Measurements from ENCODE around the gene TMEM45B.
"Not testable (repeated sequence)": the region's sequence is repeated elsewhere in the genome, so short reads cannot be mapped to it uniquely, and the experiment has no call there.

TMEM45B gene

GRCh38 chr11:129800655-129801054, 15.0 kb upstream of the TMEM45B start:
- TF ChIP-seq, protein P1, sequence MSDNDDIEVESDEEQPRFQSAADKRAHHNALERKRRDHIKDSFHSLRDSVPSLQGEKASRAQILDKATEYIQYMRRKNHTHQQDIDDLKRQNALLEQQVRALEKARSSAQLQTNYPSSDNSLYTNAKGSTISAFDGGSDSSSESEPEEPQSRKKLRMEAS (IDR thresholded peaks at IDR 0.05; ENCODE audit: low read depth, low read length), result no peak
- TF ChIP-seq MYC (IDR thresholded peaks at IDR 0.05; ENCODE audit: low read depth, low read length) (no peak), POLR2A (IDR thresholded peaks at IDR 0.05; ENCODE audit: extremely low read depth, insufficient read length) (no peak)
- TF ChIP-seq, protein P2, sequence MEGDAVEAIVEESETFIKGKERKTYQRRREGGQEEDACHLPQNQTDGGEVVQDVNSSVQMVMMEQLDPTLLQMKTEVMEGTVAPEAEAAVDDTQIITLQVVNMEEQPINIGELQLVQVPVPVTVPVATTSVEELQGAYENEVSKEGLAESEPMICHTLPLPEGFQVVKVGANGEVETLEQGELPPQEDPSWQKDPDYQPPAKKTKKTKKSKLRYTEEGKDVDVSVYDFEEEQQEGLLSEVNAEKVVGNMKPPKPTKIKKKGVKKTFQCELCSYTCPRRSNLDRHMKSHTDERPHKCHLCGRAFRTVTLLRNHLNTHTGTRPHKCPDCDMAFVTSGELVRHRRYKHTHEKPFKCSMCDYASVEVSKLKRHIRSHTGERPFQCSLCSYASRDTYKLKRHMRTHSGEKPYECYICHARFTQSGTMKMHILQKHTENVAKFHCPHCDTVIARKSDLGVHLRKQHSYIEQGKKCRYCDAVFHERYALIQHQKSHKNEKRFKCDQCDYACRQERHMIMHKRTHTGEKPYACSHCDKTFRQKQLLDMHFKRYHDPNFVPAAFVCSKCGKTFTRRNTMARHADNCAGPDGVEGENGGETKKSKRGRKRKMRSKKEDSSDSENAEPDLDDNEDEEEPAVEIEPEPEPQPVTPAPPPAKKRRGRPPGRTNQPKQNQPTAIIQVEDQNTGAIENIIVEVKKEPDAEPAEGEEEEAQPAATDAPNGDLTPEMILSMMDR (IDR thresholded peaks at IDR 0.05; ENCODE audit: low read depth, low read length), result no peak
- H3K4me3 ChIP-seq (ENCODE audit: low read depth, low read length), result no peak overlapping the region
- DNase-seq (ENCODE audit: low read depth), result no peak

- DNase-seq (ENCODE audit: low read depth), result no peak
- TF ChIP-seq, protein P1 (IDR thresholded peaks at IDR 0.05; ENCODE audit: low read depth, low read length), result no peak
- TF ChIP-seq MYC (IDR thresholded peaks at IDR 0.05; ENCODE audit: low read depth, low read length) (no peak), POLR2A (IDR thresholded peaks at IDR 0.05; ENCODE audit: extremely low read depth, insufficient read length) (no peak)
- TF ChIP-seq, protein P2 (IDR thresholded peaks at IDR 0.05; ENCODE audit: low read depth, low read length), result no peak
- no peak overlapping the region for H3K4me3 ChIP-seq (ENCODE audit: low read depth, low read length)
Measured at GRCh38 chr11:129803533-129803932, 12.1 kb upstream of the TMEM45B start.

- no peak for DNase-seq (ENCODE audit: low read depth)
- TF ChIP-seq, protein P1 (IDR thresholded peaks at IDR 0.05; ENCODE audit: low read depth, low read length), result no peak
- TF ChIP-seq MYC (IDR thresholded peaks at IDR 0.05; ENCODE audit: low read depth, low read length) (no peak), POLR2A (IDR thresholded peaks at IDR 0.05; ENCODE audit: extremely low read depth, insufficient read length) (no peak)
- TF ChIP-seq, protein P2 (IDR thresholded peaks at IDR 0.05; ENCODE audit: low read depth, low read length), result no peak
- H3K4me3 ChIP-seq (ENCODE audit: low read depth, low read length), result no peak overlapping the region
Measured at GRCh38 chr11:129804012-129804411, 11.6 kb upstream of the TMEM45B start.

DNA sequence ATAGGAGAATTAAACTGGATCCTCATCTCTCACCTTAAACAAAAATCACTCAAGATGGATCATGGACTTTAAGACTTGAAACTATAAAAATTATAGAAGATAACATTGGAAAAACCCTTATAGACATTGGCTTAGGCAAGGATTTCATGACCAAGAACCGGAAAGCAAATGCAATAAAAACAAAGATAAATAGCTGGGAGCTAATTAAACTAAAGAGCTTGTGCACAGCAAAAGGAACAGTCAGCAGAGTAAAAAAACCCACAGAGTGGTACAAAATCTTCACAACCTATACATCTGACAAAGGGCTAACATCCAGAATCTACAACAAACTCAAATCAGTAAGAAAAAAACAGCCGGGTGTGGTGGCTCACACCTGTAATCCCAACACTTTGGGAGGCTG, 7.4 kb upstream of the TMEM45B start:
- DNase-seq (ENCODE audit: low read depth); H3K4me3 ChIP-seq (ENCODE audit: low read depth, low read length): not testable (repeated sequence)

DNA sequence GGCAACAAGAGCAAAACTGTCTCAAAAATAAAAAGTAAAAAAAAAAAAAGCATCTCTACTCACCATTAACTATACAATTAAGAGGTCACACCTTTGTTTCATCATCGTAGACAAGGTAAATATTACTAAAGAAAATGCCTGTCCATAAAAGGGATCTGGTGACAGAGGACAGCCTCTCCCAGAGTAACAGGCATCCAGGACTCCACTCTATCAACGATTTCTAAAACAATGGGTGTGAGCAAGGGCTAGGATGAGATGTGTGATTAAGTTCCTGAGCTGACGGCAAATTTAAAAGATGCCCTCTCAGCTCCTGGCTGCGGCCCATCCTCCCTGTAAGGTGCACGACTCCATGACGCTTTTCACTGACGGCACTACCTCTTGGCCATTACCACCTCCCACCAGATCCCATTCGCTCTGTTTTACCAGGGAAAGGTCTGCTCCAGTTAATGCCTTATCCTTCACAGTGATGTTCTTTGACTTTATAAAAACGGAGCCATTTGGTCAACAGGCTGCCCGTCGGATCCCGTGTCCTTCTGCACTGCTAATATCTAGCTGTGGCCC, 2.3 kb upstream of the TMEM45B start:
- TF ChIP-seq, protein P1 (IDR thresholded peaks at IDR 0.05; ENCODE audit: low read depth, low read length), result no peak
- TF ChIP-seq MYC (IDR thresholded peaks at IDR 0.05; ENCODE audit: low read depth, low read length), result no peak
- TF ChIP-seq POLR2A (IDR thresholded peaks at IDR 0.05; ENCODE audit: extremely low read depth, insufficient read length), result no peak
- TF ChIP-seq, protein P2 (IDR thresholded peaks at IDR 0.05; ENCODE audit: low read depth, low read length), result no peak
- no peak overlapping the region for H3K4me3 ChIP-seq (ENCODE audit: low read depth, low read length)
- no peak for DNase-seq (ENCODE audit: low read depth)

DNA sequence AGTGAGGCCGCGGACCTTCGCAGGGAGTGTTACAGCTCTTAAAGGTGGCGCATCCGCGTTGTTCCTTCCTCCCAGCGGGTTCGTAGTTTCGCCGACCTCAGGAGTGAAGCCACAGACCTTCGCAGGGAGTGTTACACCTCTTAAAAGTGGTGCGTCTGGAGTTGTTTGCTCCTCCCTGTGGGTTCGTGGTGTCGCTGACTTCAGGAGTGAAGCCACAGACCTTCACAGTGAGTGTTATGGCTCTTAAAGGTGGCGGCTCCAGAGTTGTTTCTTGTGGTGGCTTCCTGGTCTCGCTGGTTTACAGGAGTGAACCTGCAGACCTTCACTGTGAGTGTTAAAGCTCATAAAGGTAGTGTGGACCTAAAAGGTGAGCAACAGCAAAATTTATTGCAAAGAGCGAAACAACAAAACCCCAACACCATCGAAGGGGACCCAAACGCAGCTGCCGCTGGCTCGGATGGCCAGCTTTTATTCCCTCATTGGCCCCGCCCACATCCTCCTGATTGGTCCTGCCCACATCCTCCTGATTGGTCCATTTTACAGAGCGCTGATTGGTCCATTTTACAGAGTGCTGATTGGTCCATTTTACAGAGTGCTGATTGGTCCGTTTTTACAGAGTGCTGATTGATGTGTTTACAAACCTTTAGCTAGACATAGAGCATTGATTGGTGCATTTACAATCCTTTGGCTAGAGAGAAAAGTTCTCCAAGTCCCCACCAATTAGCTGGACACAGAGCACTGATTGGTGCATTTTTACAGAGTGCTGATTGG, 1.2 kb upstream of the TMEM45B start:
- DNase-seq (ENCODE audit: low read depth), result no peak
- TF ChIP-seq, protein P2 (IDR thresholded peaks at IDR 0.05; ENCODE audit: low read depth, low read length), result no peak
- TF ChIP-seq MYC (IDR thresholded peaks at IDR 0.05; ENCODE audit: low read depth, low read length), result no peak
- TF ChIP-seq, protein P1 (IDR thresholded peaks at IDR 0.05; ENCODE audit: low read depth, low read length), result no peak
- no peak for TF ChIP-seq POLR2A (IDR thresholded peaks at IDR 0.05; ENCODE audit: extremely low read depth, insufficient read length)
- H3K4me3 ChIP-seq (ENCODE audit: low read depth, low read length), result no peak overlapping the region
